Middle frontal gyrus (tissue), 1 donor: Measurements from ENCODE around the gene COL4A3.
"Not testable (repeated sequence)": the region's sequence is repeated elsewhere in the genome, so short reads cannot be mapped to it uniquely, and the experiment has no call there.

Experiments
- DNase-seq: peaks from one replicate; pipeline ENCODE4 v3.0.0-alpha.2; 2015; ENCODE audit warnings: low spot score; ENCODE audit errors: extremely low spot score

COL4A3 gene

GRCh38 chr2:227154986-227155774 lies 9.2 kb upstream of the COL4A3 start:
- no peak for DNase-seq

GRCh38 chr2:227160164-227160563 lies 4.3 kb upstream of the COL4A3 start:
- DNase-seq = no peak

DNA sequence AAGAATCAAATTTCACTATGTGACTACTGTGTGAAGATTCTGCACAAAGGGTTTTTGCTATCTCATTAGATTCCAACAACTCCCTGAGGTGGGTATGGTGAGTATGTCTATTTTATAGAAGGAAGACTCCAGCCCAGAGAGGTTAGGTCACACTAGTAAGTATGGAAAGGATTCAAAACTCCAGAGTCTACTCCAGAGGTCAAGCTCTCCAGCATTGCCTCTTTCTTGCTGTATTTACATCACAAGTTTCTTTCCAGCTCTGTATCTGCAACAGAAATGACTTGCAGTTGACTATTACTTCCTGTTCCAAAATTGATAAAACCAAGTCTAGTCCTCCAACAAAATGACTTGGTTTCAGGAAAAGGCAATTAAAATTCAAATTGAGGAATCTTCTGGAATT lies 2.5 kb upstream of the COL4A3 start:
- DNase-seq = no peak

DNA sequence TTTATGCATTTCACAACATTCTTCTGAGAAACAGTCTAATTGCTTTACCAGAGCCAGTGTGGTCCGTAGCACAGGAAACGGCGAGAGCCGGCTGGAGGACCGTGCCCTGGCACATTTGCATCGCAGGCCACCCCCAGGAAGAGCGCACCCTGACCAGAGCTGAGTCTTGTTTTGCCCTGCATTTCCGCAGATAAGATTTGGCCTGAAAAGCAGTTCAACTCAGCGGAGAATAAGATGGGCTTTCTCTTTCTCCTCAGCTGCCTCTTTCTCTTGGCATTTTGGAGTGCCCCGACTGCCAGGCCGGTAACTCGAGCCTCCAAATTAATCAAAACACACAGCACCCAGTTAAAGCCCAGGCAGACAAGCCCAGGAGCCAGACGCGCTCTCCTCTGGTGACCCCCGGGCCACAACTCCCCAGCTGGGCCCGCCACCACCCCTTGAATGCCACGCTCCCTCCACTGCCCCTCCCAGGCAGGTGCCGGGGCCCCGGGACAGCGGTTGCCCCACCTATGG lies 883 bp upstream of the COL4A3 start:
- DNase-seq = no peak

DNA sequence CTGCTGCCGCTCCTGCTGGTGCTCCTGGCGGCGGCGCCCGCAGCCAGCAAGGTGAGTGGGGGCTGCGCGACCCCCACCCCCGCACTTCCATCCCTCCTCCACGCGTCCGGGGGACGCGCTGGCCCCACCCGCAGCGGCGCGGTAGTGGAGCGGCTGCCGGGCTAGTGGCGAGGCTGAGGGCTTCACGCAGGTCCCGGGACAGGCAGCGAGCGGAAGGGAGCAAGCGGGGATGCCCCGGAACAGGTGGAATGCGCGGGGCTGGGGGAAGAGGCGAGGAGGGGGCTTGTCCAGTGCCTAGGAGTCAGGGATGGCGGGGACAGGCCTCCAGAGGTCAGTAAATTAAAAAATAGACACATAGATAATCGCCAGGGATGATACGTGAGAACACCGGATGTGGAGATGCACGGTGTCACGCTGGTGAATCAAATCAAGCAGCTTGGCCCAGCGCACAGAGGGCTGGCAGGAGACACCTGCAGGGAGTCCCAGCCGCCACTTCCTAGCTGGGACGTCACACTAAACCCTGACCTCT lies 403 bp downstream of the COL4A3 start:
- no peak for DNase-seq

DNA sequence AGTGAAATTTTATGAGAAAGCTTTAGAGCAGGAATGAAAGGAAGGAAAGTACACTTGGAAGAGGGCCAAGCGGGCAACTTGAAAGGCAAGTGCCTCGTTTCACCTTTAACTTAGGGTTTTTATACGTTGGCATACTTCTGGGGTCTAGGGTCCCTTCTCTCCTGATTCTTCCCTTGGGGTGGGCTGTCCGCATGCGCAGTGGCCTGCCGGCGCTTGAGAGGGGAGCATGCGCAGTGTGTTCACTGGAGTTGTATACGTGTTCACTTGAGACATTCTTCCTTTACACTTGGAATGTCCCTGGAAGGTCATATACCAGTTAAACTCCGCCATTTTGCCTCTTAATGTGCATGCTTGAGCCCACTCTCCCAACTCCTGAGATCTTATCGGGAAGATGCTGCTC lies 7.4 kb downstream of the COL4A3 start:
- not testable (repeated sequence) for DNase-seq

DNA sequence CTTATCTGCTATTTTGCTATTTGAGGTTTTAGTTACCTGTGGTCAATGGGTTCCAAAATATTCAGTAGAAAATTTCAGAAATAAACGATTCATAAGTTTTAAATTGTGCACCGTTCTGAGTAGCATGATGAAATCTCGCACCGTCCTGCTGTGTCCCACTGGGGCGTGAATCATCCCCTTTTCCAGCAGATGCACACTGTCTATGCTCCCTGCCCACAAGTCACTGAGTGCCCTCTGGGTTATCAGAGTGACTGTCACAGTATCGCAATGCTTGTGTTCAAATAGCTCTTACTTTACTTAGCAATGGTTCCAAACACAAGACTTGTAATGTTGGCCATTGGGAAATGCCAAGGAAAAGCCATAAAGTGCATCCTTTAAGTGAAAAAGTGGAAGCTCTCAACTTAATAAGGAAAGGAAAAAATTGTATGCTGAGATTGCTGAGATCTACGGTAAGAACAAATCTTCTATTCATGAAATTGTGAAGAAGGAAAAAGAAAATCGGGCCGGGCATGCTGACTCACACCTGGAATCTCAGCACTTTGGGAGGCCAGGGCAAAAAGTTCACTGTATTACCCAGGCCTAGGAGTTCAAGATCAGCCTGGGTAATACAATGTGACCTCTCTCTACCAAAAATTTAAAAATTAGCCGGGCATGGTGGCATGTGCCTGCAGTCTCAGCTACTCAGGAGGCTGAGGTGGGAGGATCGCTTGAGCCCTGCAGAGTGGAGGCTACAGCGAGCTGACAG lies 13.3 kb downstream of the COL4A3 start:
- no peak for DNase-seq

DNA sequence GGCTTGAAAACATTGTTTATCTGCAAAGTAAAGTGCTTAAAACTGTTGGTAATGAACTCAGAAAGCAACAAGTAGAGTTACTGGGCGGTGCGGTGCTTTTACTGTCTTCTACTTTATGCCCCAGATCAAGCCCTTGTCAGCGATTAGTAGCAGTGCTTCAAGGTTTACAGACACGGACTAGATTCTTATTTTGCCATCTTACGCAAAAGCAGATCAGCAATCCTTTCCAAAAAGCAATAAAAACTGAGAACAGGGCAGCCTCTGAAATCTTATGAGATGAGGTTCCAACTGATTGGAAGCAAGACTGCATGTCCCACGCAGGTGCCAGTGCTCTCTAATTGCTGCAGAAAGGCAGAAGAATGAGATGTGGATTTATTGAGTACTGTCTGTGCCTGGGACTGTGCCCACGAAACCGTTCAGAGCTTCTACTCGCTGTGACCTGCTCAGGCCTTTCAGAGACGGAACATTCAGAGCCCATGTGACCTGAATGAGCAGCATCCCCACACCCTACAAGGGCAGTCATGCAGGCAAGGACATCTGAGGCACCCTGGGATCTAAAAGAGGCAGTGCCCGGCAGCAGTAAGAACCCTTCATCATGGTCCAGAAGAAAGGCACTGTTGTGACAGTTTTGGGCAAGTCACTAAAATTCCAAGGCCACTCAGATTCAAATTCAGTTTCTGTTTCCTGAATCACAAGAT lies 15.7 kb downstream of the COL4A3 start:
- no peak for DNase-seq

GRCh38 chr2:227180770-227181169 lies 16.3 kb downstream of the COL4A3 start:
- DNase-seq = no peak

DNA sequence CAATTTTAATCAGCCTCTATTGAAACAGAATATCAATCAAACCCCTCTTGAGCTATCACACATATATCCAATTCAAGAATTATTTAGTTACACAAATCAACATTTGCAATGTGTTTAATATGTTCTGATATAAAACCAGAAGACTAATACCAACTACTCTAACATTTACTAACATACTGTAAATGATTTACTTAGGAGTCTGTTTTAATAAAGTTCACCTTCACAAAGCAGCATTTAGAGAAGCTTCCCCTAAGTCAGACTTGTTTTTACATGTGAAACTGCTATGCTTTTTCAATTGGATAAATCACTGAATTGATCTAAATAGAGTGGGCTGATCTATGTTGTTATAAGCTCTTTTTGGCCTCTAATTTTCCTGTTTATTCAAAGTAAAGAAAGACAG lies 18.3 kb downstream of the COL4A3 start:
- no peak for DNase-seq

GRCh38 chr2:227183657-227184367 lies 19.4 kb downstream of the COL4A3 start:
- no peak for DNase-seq

GRCh38 chr2:227185615-227186232 lies 21.3 kb downstream of the COL4A3 start:
- no peak for DNase-seq

DNA sequence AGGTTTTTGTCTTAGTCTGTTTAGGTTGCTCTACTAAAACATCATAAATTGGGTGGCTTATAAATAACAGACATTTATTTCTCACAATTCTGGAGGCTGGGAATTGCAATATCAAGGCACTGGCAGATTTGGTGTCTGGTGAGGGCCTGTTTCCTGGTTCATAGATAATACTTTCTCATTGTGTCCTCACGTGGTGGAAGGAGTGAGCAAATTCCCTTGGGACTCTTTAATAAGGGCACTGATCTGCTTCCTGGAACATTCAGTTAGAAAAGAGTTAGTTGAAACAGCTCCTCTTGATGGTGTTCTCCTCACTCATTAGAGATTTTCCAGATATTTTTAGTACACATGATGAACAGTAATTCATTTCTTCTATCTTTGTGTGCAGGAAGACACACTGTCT lies 22.3 kb downstream of the COL4A3 start:
- no peak for DNase-seq

GRCh38 chr2:227188292-227188691 lies 23.9 kb downstream of the COL4A3 start:
- no peak for DNase-seq

DNA sequence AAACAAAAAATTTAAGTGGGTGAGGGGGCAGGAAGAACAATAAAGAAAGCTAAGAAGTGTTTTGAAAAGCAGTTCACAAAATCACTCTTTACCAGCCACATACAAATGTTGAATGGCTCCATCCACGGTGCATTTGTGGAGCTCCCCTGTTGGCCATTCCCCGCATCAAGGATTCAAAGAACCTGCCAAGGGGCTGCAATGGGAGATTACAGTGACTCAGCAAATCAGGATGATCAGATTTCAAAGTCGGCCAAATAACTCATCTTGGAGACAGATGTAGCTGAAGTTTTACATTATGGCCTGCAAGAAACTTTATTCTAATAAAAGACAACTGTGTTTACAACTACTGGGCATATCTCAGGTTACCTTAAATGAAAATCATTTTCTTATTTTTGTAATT lies 26.9 kb downstream of the COL4A3 start:
- DNase-seq = no peak

GRCh38 chr2:227192491-227192890 lies 28.1 kb downstream of the COL4A3 start:
- DNase-seq = no peak

GRCh38 chr2:227194219-227194618 lies 29.8 kb downstream of the COL4A3 start:
- DNase-seq = no peak

DNA sequence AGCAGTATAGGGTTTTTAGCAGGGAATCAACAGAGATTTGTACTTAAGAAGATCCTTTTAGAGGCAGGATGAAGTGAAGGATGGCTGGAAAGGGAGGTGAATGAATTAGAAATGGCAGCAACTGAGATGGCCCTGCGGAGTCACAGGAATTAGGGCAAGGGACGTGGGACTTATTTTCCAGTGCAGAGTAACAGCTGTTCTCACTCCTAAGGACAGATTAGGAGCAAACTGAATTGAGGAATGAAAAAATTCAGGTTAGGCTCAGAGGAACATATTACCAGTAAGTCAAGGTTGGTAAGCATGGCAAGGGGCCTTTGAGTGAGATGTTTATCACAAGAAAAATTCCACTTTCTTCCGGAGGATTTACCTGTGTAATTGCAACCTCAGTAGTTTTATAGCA lies 34.4 kb downstream of the COL4A3 start:
- DNase-seq = no peak

GRCh38 chr2:227201771-227202170 lies 37.3 kb downstream of the COL4A3 start:
- DNase-seq = no peak

DNA sequence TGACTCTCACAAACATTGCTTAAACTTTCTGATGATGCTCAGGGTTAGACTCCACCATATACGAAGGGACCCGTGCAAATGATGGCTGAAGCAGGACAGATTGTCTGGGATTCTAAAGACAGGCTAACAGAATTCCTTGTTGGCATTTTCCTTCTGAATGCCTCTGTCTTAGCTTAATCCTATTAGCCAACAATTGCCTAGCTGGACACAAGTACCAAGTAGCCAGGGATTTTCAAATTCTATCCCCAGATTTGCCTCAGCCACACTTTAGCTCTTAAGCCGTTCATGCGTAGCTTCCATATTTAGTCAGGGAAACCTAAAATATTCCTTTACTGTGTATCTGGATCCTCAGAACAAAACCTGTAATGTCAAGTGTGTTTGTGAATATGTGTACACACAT lies 40.0 kb downstream of the COL4A3 start:
- DNase-seq = no peak

GRCh38 chr2:227205701-227206100 lies 41.3 kb downstream of the COL4A3 start:
- no peak for DNase-seq
